GM23338 (cell line): ENCODE measurements around the gene PLEKHA7. TPM values are rescaled to one million over a fixed set of nuclear protein-coding genes. Genes with fewer than 3 reads are reported as not detected.

Source experiments
- ATAC-seq: fragments of 200-7000 bp; cut with Tn5 transposase; 3 replicates; pipeline ENCODE4 v1.9.1; 2020
- DNase-seq: peaks from one replicate; pipeline ENCODE4 v3.0.0-alpha.2; 2015; ENCODE audit warnings: low spot score
- H2AFZ ChIP-seq: fragments of 200-600 bp; sonication (generic); 2 replicates; pipeline ENCODE4 v1.8.0; 2016; ENCODE audit warnings: antibody characterized with exemption, mild to moderate bottlenecking, moderate library complexity
- H3F3A ChIP-seq: fragments of 200-600 bp; sonication (generic); replicated peaks from 2 replicates; pipeline ENCODE4 v1.8.0; 2017; ENCODE audit warnings: antibody characterized with exemption, mixed run types, low read depth
- H3K27ac ChIP-seq: fragments of 200-600 bp; sonication (generic); 2 replicates; pipeline ENCODE4 v1.6.1; 2016; ENCODE audit warnings: low read depth
- H3K27me3 ChIP-seq: fragments of 200-600 bp; sonication (generic); 2 replicates; pipeline ENCODE4 v1.8.0; 2016; ENCODE audit warnings: mild to moderate bottlenecking, mixed run types, moderate library complexity; ENCODE audit not compliant: insufficient read depth
- H3K36me3 ChIP-seq: fragments of 200-600 bp; sonication (generic); 2 replicates; pipeline ENCODE4 v1.8.0; 2016; ENCODE audit warnings: mild to moderate bottlenecking; ENCODE audit not compliant: insufficient read depth
- H3K4me1 ChIP-seq: fragments of 200-600 bp; sonication (generic); 2 replicates; pipeline ENCODE4 v1.8.0; 2016; ENCODE audit warnings: mild to moderate bottlenecking, moderate library complexity; ENCODE audit not compliant: insufficient read depth
- H3K4me2 ChIP-seq: fragments of 200-600 bp; sonication (generic); 2 replicates; pipeline ENCODE4 v1.7.1; 2017; ENCODE audit warnings: mixed run types
- H3K4me3 ChIP-seq: fragments of 200-600 bp; sonication (generic); 2 replicates; pipeline ENCODE4 v1.6.1; 2016; ENCODE audit warnings: mixed run types
- H3K79me2 ChIP-seq: fragments of 200-600 bp; sonication (generic); replicated peaks from 2 replicates; pipeline ENCODE4 v1.8.0; 2017; ENCODE audit warnings: mild to moderate bottlenecking; ENCODE audit not compliant: insufficient read depth
- H3K9me2 ChIP-seq: fragments of 200-600 bp; sonication (generic); 2 replicates; pipeline ENCODE4 v1.8.0; 2017; ENCODE audit not compliant: insufficient read depth
- H4K20me1 ChIP-seq: fragments of 200-600 bp; sonication (generic); replicated peaks from 2 replicates; pipeline ENCODE4 v1.8.0; 2017; ENCODE audit warnings: mild to moderate bottlenecking; ENCODE audit not compliant: insufficient read depth
- H3K27ac Mint-ChIP-seq: 2 replicates; pipeline ENCODE4 v1.8.0; 2020; ENCODE audit warnings: inconsistent platforms, mild to moderate bottlenecking, moderate library complexity, mixed read lengths
- H3K27me3 Mint-ChIP-seq: 3 replicates; pipeline ENCODE4 v1.8.0; 2022; ENCODE audit warnings: low read depth, mild to moderate bottlenecking, moderate library complexity, mixed read lengths, inconsistent platforms; ENCODE audit not compliant: insufficient read depth, poor library complexity
- H3K36me3 Mint-ChIP-seq: 3 replicates; pipeline ENCODE4 v1.8.0; 2021; ENCODE audit warnings: low read depth, mild to moderate bottlenecking, inconsistent platforms, moderate library complexity, mixed read lengths
- H3K4me1 Mint-ChIP-seq: 3 replicates; pipeline ENCODE4 v1.8.0; 2020; ENCODE audit warnings: mild to moderate bottlenecking, inconsistent platforms, mixed read lengths
- H3K4me3 Mint-ChIP-seq: 3 replicates; pipeline ENCODE4 v1.8.0; 2021; ENCODE audit warnings: moderate library complexity, mild to moderate bottlenecking, inconsistent platforms, mixed read lengths
- H3K9me3 Mint-ChIP-seq: 3 replicates; pipeline ENCODE4 v1.8.0; 2020; ENCODE audit warnings: moderate library complexity, mild to moderate bottlenecking, inconsistent platforms, mixed read lengths
- CREB1 ChIP-seq: fragments of 250-450 bp; sonication (Bioruptor Pico); IDR thresholded peaks from 2 replicates; pipeline ENCODE4 v1.5.0; 2020; ENCODE audit warnings: low read depth, mild to moderate bottlenecking, moderate library complexity
- EZH2phosphoT487 ChIP-seq: fragments of 200-600 bp; sonication (generic); IDR thresholded peaks from one replicate; pipeline ENCODE4 v1.8.1; 2018; ENCODE audit warnings: antibody characterized with exemption; ENCODE audit not compliant: unreplicated experiment
- JUNB ChIP-seq: IDR thresholded peaks from one replicate; pipeline ENCODE4 v1.6.1; 2016; ENCODE audit warnings: antibody characterized with exemption; ENCODE audit not compliant: unreplicated experiment
- NANOG ChIP-seq: IDR thresholded peaks from 2 replicates; pipeline ENCODE4 v1.6.1; 2016; ENCODE audit warnings: antibody characterized with exemption, borderline replicate concordance
- POLR2AphosphoS5 ChIP-seq: IDR thresholded peaks from 2 replicates; pipeline ENCODE4 v1.6.1; 2016; ENCODE audit warnings: antibody characterized with exemption, low read depth
- STAT1 ChIP-seq: IDR thresholded peaks from one replicate; pipeline ENCODE4 v1.6.1; 2016; ENCODE audit warnings: antibody characterized with exemption; ENCODE audit not compliant: unreplicated experiment
- ZNF114 ChIP-seq: fragments of 250-450 bp; sonication (Bioruptor Pico); IDR thresholded peaks from 2 replicates; pipeline ENCODE4 v1.5.0; 2020; ENCODE audit warnings: mild to moderate bottlenecking, moderate library complexity
- ZNF331 ChIP-seq: fragments of 250-450 bp; sonication (Bioruptor Pico); IDR thresholded peaks from 2 replicates; pipeline ENCODE4 v1.5.0; 2020; ENCODE audit warnings: low read depth, mild to moderate bottlenecking, moderate library complexity
- polyA plus RNA-seq: library from polyadenylated mRNA; unstranded; fragments of >200 nt; fragmentation: Nextera tagmentation; extraction: Ambion mirVana; gene quantifications from 2 replicates; pipeline ENCODE4 v1.2.1, GENCODE V29; 2016
- total RNA-seq: library from RNA; depleted of rRNA; stranded (reverse); fragments of >200 nt; shearing (Covaris generic); gene quantifications from 2 replicates; pipeline ENCODE4 v1.2.3, GENCODE V29; 2014
- TF ChIP-seq, protein P1 (sequence below): IDR thresholded peaks from one replicate; pipeline ENCODE4 v1.6.1; 2018; ENCODE audit warnings: antibody characterized with exemption; ENCODE audit not compliant: unreplicated experiment
- TF ChIP-seq, protein P2 (sequence below), 2 experiments: fragments of 200-600 bp in 1 of 2; sonication (generic) in 1 of 2; conservative IDR thresholded peaks; 2 replicates each; pipeline versions ENCODE4 v1.5.1 to v1.6.1; 2016 to 2017; ENCODE audit warnings: antibody characterized with exemption in 2 of 2, low read depth in 2 of 2, mild to moderate bottlenecking in 2 of 2, moderate library complexity in 1 of 2

PLEKHA7 gene
- total and polyA plus RNA-seq, 2 experiments from 2014 or later = 9.7 to 15.8 TPM

DNA sequence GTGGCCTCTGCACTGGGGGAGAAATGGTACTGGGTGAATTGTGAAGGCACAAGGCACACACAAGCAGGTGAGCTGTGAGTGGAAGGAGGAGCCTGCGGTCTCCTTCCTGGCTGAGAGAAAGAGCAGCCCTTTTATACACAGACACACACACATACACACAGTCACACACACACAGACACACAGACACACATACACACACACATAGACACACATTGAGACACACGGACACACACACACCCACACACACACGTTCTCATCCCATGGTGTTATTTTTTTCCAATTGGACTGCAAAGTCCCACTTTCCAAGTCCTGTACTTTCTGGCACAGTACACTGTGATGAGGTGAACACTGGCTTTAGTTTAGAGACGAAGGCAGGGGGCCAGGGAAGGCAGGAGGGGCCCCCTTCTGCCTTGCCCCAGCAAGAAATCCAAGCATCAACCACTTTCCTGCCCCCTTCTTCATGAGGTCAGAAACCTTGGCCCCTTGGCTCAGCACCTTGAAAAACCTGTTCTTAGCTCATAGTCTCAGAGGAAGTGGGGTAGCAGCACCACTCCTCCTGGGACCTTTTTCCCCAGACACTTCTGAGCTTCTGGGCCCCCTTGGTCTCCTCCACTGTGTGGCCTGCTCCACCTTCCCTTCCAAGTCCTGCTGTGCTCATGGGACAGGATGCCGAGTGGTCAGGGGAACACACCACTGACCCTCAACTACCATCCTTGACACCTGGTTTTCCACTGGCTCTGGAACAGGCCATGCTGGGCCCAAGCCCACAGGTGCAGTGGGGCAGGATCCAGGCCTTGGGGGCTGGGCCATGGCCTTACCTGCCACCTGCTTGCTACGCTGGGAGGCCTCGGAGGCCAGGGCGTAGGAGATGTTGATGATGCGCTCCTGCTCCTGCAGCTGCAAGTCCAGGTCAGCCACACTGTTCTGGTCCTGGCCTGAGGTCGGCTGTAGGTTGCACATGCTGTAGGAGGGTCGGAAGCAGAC lies 232.0 kb downstream of the PLEKHA7 start (continued):
- TF ChIP-seq, protein P1, sequence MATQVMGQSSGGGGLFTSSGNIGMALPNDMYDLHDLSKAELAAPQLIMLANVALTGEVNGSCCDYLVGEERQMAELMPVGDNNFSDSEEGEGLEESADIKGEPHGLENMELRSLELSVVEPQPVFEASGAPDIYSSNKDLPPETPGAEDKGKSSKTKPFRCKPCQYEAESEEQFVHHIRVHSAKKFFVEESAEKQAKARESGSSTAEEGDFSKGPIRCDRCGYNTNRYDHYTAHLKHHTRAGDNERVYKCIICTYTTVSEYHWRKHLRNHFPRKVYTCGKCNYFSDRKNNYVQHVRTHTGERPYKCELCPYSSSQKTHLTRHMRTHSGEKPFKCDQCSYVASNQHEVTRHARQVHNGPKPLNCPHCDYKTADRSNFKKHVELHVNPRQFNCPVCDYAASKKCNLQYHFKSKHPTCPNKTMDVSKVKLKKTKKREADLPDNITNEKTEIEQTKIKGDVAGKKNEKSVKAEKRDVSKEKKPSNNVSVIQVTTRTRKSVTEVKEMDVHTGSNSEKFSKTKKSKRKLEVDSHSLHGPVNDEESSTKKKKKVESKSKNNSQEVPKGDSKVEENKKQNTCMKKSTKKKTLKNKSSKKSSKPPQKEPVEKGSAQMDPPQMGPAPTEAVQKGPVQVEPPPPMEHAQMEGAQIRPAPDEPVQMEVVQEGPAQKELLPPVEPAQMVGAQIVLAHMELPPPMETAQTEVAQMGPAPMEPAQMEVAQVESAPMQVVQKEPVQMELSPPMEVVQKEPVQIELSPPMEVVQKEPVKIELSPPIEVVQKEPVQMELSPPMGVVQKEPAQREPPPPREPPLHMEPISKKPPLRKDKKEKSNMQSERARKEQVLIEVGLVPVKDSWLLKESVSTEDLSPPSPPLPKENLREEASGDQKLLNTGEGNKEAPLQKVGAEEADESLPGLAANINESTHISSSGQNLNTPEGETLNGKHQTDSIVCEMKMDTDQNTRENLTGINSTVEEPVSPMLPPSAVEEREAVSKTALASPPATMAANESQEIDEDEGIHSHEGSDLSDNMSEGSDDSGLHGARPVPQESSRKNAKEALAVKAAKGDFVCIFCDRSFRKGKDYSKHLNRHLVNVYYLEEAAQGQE = no peak
- TF ChIP-seq EZH2phosphoT487 (no peak), CREB1 (CRISPR knock-in tag) (no peak), JUNB (no peak), NANOG (no peak), ZNF331 (no peak), STAT1 (no peak), POLR2AphosphoS5 (no peak)
- TF ChIP-seq, protein P2, sequence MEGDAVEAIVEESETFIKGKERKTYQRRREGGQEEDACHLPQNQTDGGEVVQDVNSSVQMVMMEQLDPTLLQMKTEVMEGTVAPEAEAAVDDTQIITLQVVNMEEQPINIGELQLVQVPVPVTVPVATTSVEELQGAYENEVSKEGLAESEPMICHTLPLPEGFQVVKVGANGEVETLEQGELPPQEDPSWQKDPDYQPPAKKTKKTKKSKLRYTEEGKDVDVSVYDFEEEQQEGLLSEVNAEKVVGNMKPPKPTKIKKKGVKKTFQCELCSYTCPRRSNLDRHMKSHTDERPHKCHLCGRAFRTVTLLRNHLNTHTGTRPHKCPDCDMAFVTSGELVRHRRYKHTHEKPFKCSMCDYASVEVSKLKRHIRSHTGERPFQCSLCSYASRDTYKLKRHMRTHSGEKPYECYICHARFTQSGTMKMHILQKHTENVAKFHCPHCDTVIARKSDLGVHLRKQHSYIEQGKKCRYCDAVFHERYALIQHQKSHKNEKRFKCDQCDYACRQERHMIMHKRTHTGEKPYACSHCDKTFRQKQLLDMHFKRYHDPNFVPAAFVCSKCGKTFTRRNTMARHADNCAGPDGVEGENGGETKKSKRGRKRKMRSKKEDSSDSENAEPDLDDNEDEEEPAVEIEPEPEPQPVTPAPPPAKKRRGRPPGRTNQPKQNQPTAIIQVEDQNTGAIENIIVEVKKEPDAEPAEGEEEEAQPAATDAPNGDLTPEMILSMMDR (conservative IDR thresholded peaks at IDR 0.05; ENCODE audit: low read depth in 2 of 2) = no peak

DNA sequence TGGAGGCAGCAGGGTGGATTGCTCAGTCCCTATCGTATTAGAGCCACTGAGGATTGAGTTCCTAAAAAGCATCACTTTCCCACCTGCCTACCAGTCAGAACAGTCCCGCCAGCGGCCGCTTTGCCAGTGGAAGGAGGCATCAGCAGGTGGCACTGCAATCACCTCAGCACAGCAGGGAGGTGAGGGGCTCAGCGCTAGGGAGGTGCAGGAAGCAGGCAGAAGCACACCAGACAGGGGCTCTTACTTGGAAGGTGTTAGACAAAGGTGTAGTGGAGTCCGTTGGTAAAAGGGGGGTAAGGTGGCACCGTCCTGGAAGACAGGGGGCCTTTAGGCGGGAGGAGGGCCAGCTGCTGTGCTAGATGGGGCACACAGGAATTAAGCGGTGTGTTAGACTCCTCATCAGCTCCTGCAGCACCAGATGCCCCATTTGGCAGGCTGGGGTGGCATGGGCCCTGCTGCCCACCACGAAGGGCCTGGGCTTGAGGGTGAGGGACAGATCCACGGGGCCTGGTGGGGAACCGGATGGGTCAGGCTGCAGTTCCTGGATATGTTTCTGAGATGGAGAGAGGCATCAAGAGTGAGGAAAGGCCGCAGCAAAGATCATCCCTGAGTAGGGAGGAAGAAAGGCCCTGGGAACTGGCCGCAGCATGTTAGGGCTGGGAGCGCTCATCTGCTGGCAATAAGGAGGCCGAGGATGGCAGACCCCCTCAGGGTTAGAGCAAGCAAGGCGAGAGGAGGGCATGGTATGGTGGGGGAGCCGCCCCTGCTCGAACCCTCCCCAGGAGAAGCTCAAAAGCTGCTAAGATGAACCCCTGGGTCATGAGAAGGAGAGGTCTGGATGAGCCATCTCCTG lies 233.3 kb downstream of the PLEKHA7 start:
- Mint-ChIP-seq H3K9me3 (no peaks in the 10 kb centered on the region), H3K36me3 (peaks cover 3% of the 10 kb centered on the region; the same call in 2 of the 3 replicates), H3K27me3 (peaks cover 9% of the 10 kb centered on the region), H3K4me3 (no peak overlapping the region), H3K27ac (no peak overlapping the region), H3K4me1 (peaks cover 19% of the 10 kb centered on the region)
- H3K4me2 ChIP-seq = no peak overlapping the region
- ATAC-seq (no peak), DNase-seq (no peak)
- H3K4me1 ChIP-seq = 0 out of 2 replicates have a peak, but pooled peaks cover 4% of the 10 kb centered on the region
- no peak overlapping the region for H3K4me3 ChIP-seq
- no peaks in the 10 kb centered on the region for H3K9me2 ChIP-seq
- H3K36me3 ChIP-seq = no peaks in the 10 kb centered on the region
- no peak overlapping the region for H2AFZ ChIP-seq
- no peak overlapping the region for H3K27ac ChIP-seq
- H3K79me2 ChIP-seq = no peaks in the 10 kb centered on the region
- no peaks in the 10 kb centered on the region for H4K20me1 ChIP-seq
- no peaks in the 10 kb centered on the region for H3F3A ChIP-seq
- H3K27me3 ChIP-seq = no peaks in the 10 kb centered on the region
- TF ChIP-seq, protein P2 (conservative IDR thresholded peaks at IDR 0.05; ENCODE audit: low read depth in 2 of 2) = peak in 1 of 2 experiments; percentile 36; a peak in 2 of 4 replicates
- TF ChIP-seq POLR2AphosphoS5 (no peak), ZNF114 (CRISPR knock-in tag) (no peak)
- TF ChIP-seq, protein P1 = no peak
